ENCODE results near the gene MAP1LC3C. TPM values are rescaled to one million over a fixed set of nuclear protein-coding genes. Genes with fewer than 3 reads are reported as not detected.

The MAP1LC3C gene
- total and polyA plus RNA-seq, 9 of the 15 experiments (the other 6 are each of a cell fraction or from before 2014, with no cell fraction given): not detected

GRCh38 chr1:242005866-242006535, 7.1 kb upstream of the MAP1LC3C start:
- H3K27me3 ChIP-seq (ENCODE audit: control insufficient read depth in 2 of 2, insufficient read depth in 2 of 2, low read length in 2 of 2): peaks cover 10 to 26% of the 10 kb centered on the region in 2 experiments; a peak in 4 of 5 replicates
- no peaks in the 10 kb centered on the region for H3K4me1 ChIP-seq (replicated peaks in 1 of 2; ENCODE audit: control insufficient read depth in 2 of 2, insufficient read depth in 2 of 2, low read length in 2 of 2)
- 2% methylated on average over 3 of the region's 5 CpGs for WGBS (ENCODE audit: insufficient coverage, low coverage, missing lambda C conversion rate)
- intact Hi-C loops (cut with micrococcal nuclease): no loop called here
- H4K20me1 ChIP-seq (replicated peaks; ENCODE audit: control insufficient read depth, insufficient read depth, low read length): no peaks in the 10 kb centered on the region
- POLR2A ChIA-PET: interaction anchor here (0.6 to 1.5 kb wide), 3 partner anchors 8 to 132 kb away, joined by 3 to 4 read pairs (median 3); no protein-coding TSS in a partner anchor
- DNase-seq (ENCODE audit: extremely low read depth in 1 of 4, low spot score in 3 of 4) (no peak), FAIRE-seq (no peak), ATAC-seq (no peak)
- no peak overlapping the region for H3K4me3 ChIP-seq
- no TSS peak for BruUV-seq (replicated peaks)
- TF ChIP-seq TAF15 (IDR thresholded peaks at IDR 0.05; ENCODE audit: low read depth, low read length): no peak
- TF ChIP-seq, protein P1, sequence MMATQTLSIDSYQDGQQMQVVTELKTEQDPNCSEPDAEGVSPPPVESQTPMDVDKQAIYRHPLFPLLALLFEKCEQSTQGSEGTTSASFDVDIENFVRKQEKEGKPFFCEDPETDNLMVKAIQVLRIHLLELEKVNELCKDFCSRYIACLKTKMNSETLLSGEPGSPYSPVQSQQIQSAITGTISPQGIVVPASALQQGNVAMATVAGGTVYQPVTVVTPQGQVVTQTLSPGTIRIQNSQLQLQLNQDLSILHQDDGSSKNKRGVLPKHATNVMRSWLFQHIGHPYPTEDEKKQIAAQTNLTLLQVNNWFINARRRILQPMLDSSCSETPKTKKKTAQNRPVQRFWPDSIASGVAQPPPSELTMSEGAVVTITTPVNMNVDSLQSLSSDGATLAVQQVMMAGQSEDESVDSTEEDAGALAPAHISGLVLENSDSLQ (IDR thresholded peaks at IDR 0.05): peak; percentile 19; the same call in 1 of the 2 replicates
- CTCF ChIA-PET (ENCODE audit: low intra/inter-chr PET ratio): no interaction called here
- no peak overlapping the region for H3K4me2 ChIP-seq (ENCODE audit: insufficient read depth, low read length)
- H3K9me1 ChIP-seq (ENCODE audit: control insufficient read depth, insufficient read depth, low read length): no peaks in the 10 kb centered on the region
- H3K27ac ChIP-seq (ENCODE audit: extremely low read depth, low read depth, low read length): no peak overlapping the region
- in situ Hi-C loops (cut with MboI): loop anchor here (25.0 kb wide), 1 partner anchor 1269 kb away; no protein-coding TSS in a partner anchor
- no peak overlapping the region for H2AFZ ChIP-seq (ENCODE audit: low read depth, low read length)
- no peaks in the 10 kb centered on the region for H3K79me2 ChIP-seq (ENCODE audit: control insufficient read depth, insufficient read depth, low read length)
- no peaks in the 10 kb centered on the region for H3K36me3 ChIP-seq (ENCODE audit: control insufficient read depth, insufficient read depth, low read length)
- no peak overlapping the region for H3K9ac ChIP-seq (ENCODE audit: insufficient read depth in 1 of 2, low read depth in 2 of 2, low read length in 2 of 2)
- no peaks in the 10 kb centered on the region for H3K9me3 ChIP-seq (replicated peaks; ENCODE audit: control insufficient read depth, insufficient read depth, low read depth, low read length)
